Smooth muscle cell (in vitro differentiated cells): ENCODE data around the gene LPAR4. TPM values are rescaled to one million over a fixed set of nuclear protein-coding genes. Genes with fewer than 3 reads are reported as not detected.
A peak's percentile ranks its signal among the peaks of the same experiment; 100 is the strongest.

ENCODE experiments used
- DNase-seq: peaks from one replicate; lab custom pipeline; 2025; ENCODE audit not compliant: unreplicated experiment; lab: John Stamatoyannopoulos, UW
- H2AFZ ChIP-seq: fragments of 200-600 bp; sonication (generic); 2 replicates; pipeline ENCODE4 v1.6.0; 2016; ENCODE audit warnings: antibody characterized with exemption, low read depth, mild to moderate bottlenecking
- H3F3A ChIP-seq: fragments of 200-600 bp; sonication (generic); 2 replicates; pipeline ENCODE4 v1.6.0; 2017; ENCODE audit warnings: antibody characterized with exemption, low read depth
- H3K27ac ChIP-seq: fragments of 200-600 bp; sonication (generic); 2 replicates; pipeline ENCODE4 v1.5.1; 2016; ENCODE audit warnings: low read depth, mild to moderate bottlenecking
- H3K27me3 ChIP-seq: fragments of 200-600 bp; sonication (generic); 2 replicates; pipeline ENCODE4 v1.6.1; 2016; ENCODE audit warnings: low read depth, mild to moderate bottlenecking
- H3K36me3 ChIP-seq: fragments of 200-600 bp; sonication (generic); 2 replicates; pipeline ENCODE4 v1.5.1; 2016; ENCODE audit warnings: low read depth
- H3K4me1 ChIP-seq: fragments of 200-600 bp; sonication (generic); 2 replicates; pipeline ENCODE4 v1.5.1; 2016; ENCODE audit warnings: low read depth
- H3K4me2 ChIP-seq: fragments of 200-600 bp; sonication (generic); 2 replicates; pipeline ENCODE4 v1.6.0; 2016; ENCODE audit warnings: mild to moderate bottlenecking
- H3K4me3 ChIP-seq: fragments of 200-600 bp; sonication (generic); 2 replicates; pipeline ENCODE4 v1.5.1; 2016; ENCODE audit warnings: mild to moderate bottlenecking
- H3K79me2 ChIP-seq: fragments of 200-600 bp; sonication (generic); 2 replicates; pipeline ENCODE4 v1.6.0; 2016; ENCODE audit warnings: low read depth, mild to moderate bottlenecking
- H3K9ac ChIP-seq: fragments of 200-600 bp; sonication (generic); 2 replicates; pipeline ENCODE4 v1.6.0; 2016; ENCODE audit warnings: low read depth
- H3K9me3 ChIP-seq: fragments of 200-600 bp; sonication (generic); replicated peaks from 2 replicates; pipeline ENCODE4 v1.5.1; 2016; ENCODE audit warnings: low read depth
- H4K20me1 ChIP-seq: fragments of 200-600 bp; sonication (generic); 2 replicates; pipeline ENCODE4 v1.6.0; 2016; ENCODE audit warnings: low read depth
- CTCF ChIP-seq: fragments of 200-600 bp; sonication (generic); IDR thresholded peaks from 2 replicates; pipeline ENCODE4 v1.5.1; 2017; ENCODE audit warnings: borderline replicate concordance, mild to moderate bottlenecking, antibody characterized with exemption; ENCODE audit not compliant: insufficient read depth, poor library complexity, severe bottlenecking
- WGBS: methylation state at CpG from one replicate; pipeline ENCODE4 v1.1.7; 2016; ENCODE audit warnings: low lambda C conversion rate; 5-methylcytosine and 5-hydroxymethylcytosine counted together
- polyA plus RNA-seq: library from polyadenylated mRNA; unstranded; fragments of >200 nt; fragmentation: Nextera tagmentation; extraction: Ambion mirVana; gene quantifications from 2 replicates; pipeline ENCODE4 v1.2.1, GENCODE V29; 2016
- total RNA-seq: library from RNA; depleted of rRNA; stranded (reverse); fragments of >200 nt; gene quantifications from 2 replicates; pipeline ENCODE4 v1.2.3, GENCODE V29; 2014

LPAR4 gene
- total and polyA plus RNA-seq, 2 experiments from 2014 or later, result 0.72 to 1.2 TPM

GRCh38 chrX:78747971-78748370 lies 451 bp downstream of the LPAR4 start:
- Histone ChIP-seq H3K9me3 (no peaks in the 10 kb centered on the region), H2AFZ (peak overlapping the region; percentile 75), H3K4me2 (peak overlapping the region; percentile 71), H3F3A (no peaks in the 10 kb centered on the region), H4K20me1 (no peaks in the 10 kb centered on the region), H3K9ac (peak overlapping the region; percentile 1), H3K27ac (peak overlapping the region; percentile 5), H3K27me3 (no peaks in the 10 kb centered on the region), H3K4me3 (peak overlapping the region; percentile 40), H3K36me3 (no peaks in the 10 kb centered on the region), H3K79me2 (no peaks in the 10 kb centered on the region), H3K4me1 (peaks cover 16% of the 10 kb centered on the region)
- 32% methylated on average over 5 of the region's 5 CpGs for WGBS
- no peak for DNase-seq
- no peak for TF ChIP-seq CTCF

DNA sequence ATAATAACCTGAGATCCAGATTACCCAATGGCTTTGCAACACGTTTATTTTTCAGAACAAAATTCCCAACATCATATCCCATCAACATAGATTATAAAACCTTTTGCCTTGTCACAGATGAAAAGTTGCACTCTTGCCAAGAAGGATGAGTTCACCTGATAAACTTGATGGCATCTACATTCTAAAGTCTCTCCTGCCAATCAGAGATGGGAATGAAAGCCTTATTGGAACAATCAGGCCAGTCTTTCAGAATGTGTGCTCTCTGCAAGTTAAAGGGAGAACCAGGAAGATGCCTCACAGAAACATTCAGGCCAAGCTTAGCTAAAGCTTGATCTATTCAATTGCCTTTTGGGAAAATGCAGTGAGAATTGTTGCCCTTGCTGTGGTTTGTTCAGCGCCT lies 1.3 kb downstream of the LPAR4 start:
- Histone ChIP-seq H3K4me3 (no peak overlapping the region), H3K27me3 (no peaks in the 10 kb centered on the region), H3K79me2 (no peaks in the 10 kb centered on the region), H3K4me1 (peaks cover 16% of the 10 kb centered on the region), H3K36me3 (no peaks in the 10 kb centered on the region), H3K27ac (no peak overlapping the region), H3K9ac (no peak overlapping the region), H3K9me3 (no peaks in the 10 kb centered on the region), H3F3A (no peaks in the 10 kb centered on the region), H3K4me2 (no peak overlapping the region), H4K20me1 (no peaks in the 10 kb centered on the region), H2AFZ (no peak overlapping the region)
- no peak for TF ChIP-seq CTCF
- DNase-seq, result no peak
- WGBS, result 42% methylated on average over 2 of the region's 2 CpGs

DNA sequence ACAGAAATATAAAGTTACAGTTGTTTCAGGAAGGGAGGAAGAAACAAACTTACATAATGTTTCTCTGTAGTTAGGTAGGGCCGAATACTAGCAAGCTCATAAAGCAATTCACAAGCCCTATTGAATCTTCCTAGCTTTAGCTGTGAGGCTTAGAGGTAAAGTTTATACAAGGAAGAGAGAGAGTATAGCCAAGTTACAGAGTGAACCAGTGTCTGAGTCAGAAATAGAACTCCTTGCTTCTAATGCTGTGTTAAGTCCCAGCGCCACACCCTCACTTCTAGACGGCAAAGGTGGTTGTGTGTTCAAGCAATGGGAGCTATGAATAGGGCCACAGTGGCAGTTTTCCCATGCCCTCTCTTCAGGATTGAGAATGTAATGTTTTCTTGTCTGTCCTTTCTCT lies 6.1 kb downstream of the LPAR4 start:
- H3K36me3 ChIP-seq, result no peaks in the 10 kb centered on the region
- no peak for DNase-seq
- peaks cover 12% of the 10 kb centered on the region for H3K4me1 ChIP-seq
- no peak for TF ChIP-seq CTCF
- WGBS, result 68% methylated on average over 3 of the region's 3 CpGs
- H3K9ac ChIP-seq, result no peak overlapping the region
- no peak overlapping the region for H2AFZ ChIP-seq
- H3K9me3 ChIP-seq, result no peaks in the 10 kb centered on the region
- H3K4me3 ChIP-seq, result no peak overlapping the region
- no peaks in the 10 kb centered on the region for H3K79me2 ChIP-seq
- no peaks in the 10 kb centered on the region for H3F3A ChIP-seq
- no peak overlapping the region for H3K4me2 ChIP-seq
- no peaks in the 10 kb centered on the region for H4K20me1 ChIP-seq
- H3K27ac ChIP-seq, result no peak overlapping the region
- H3K27me3 ChIP-seq, result no peaks in the 10 kb centered on the region

DNA sequence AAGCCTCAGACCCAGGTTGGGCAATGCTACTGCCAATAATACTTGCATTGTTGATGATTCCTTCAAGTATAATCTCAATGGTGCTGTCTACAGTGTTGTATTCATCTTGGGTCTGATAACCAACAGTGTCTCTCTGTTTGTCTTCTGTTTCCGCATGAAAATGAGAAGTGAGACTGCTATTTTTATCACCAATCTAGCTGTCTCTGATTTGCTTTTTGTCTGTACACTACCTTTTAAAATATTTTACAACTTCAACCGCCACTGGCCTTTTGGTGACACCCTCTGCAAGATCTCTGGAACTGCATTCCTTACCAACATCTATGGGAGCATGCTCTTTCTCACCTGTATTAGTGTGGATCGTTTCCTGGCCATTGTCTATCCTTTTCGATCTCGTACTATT lies 7.4 kb downstream of the LPAR4 start:
- 79% methylated on average over 5 of the region's 5 CpGs for WGBS
- Histone ChIP-seq H2AFZ (no peak overlapping the region), H3K9ac (no peak overlapping the region), H3K4me3 (no peak overlapping the region), H3K27me3 (no peaks in the 10 kb centered on the region), H3K4me1 (peaks cover 2% of the 10 kb centered on the region), H3K4me2 (no peak overlapping the region), H3K9me3 (no peaks in the 10 kb centered on the region), H3K36me3 (no peaks in the 10 kb centered on the region), H3F3A (no peaks in the 10 kb centered on the region), H3K27ac (no peak overlapping the region), H3K79me2 (no peaks in the 10 kb centered on the region), H4K20me1 (no peaks in the 10 kb centered on the region)
- no peak for DNase-seq
- TF ChIP-seq CTCF, result no peak
